Spleen (tissue), 7 donors: Measurements from ENCODE around the gene LRBA.

Experiments
- POLR2A ChIP-seq, 3 donors: fragments of 450-650 bp; IDR thresholded peaks; one replicate each; pipeline ENCODE4 v1.5.1; 2017; ENCODE audit warnings: antibody characterized with exemption in 3 of 3, mild to moderate bottlenecking in 1 of 3
- POLR2AphosphoS5 ChIP-seq, 3 donors: sonication (generic); formaldehyde crosslinking; IDR thresholded peaks; one replicate each; pipeline ENCODE4 v1.5.1; 2017; ENCODE audit warnings: antibody characterized with exemption in 3 of 3
- TF ChIP-seq, protein P1 (sequence below), 11 experiments: fragments of 200-600 bp in 7 of 11; fragments of 450-650 bp in 4 of 11; sonication (generic) in 4 of 11; IDR thresholded peaks in 8 of 11; conservative IDR thresholded peaks in 3 of 11; 1 replicate in 7 of 11; 2 replicates in 4 of 11; pipeline versions ENCODE4 v1.4.0 to v1.8.0; 2016 to 2021; ENCODE audit warnings: antibody characterized with exemption in 11 of 11, inconsistent platforms in 4 of 11, mild to moderate bottlenecking in 1 of 11
- donor health status: DM: no; HTN: no; CAD: no; lungs with moderate emphysema.
- donor health status: DM: no; HTN: no; CAD: no.
- donor health status: DM: no; HTN: no; CAD: no.

DNA sequence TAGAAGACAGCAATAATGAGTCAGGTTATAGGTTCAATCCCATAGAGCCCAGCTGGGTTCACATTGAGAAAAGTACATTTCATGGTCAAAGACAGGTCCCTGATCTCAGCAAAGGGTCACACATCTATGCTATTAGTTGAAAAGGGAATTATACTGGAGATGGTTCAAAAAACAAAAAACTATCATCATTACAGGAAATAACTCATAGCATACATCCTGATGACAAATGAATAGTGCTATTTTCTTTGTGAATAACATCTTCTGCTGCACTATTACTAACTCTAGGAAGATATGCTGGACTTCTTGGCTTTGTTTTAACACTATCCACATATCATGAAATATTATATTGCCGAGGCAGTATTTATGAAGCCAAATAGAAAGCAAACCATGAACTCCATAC, 635.6 kb downstream of the LRBA start:
- TF ChIP-seq, protein P1, sequence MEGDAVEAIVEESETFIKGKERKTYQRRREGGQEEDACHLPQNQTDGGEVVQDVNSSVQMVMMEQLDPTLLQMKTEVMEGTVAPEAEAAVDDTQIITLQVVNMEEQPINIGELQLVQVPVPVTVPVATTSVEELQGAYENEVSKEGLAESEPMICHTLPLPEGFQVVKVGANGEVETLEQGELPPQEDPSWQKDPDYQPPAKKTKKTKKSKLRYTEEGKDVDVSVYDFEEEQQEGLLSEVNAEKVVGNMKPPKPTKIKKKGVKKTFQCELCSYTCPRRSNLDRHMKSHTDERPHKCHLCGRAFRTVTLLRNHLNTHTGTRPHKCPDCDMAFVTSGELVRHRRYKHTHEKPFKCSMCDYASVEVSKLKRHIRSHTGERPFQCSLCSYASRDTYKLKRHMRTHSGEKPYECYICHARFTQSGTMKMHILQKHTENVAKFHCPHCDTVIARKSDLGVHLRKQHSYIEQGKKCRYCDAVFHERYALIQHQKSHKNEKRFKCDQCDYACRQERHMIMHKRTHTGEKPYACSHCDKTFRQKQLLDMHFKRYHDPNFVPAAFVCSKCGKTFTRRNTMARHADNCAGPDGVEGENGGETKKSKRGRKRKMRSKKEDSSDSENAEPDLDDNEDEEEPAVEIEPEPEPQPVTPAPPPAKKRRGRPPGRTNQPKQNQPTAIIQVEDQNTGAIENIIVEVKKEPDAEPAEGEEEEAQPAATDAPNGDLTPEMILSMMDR (IDR thresholded peaks at IDR 0.05 in 8 of 11, conservative IDR thresholded peaks at IDR 0.05 in 3 of 11), result no peak
- no peak for TF ChIP-seq POLR2AphosphoS5 (IDR thresholded peaks at IDR 0.05)
- no peak for TF ChIP-seq POLR2A (IDR thresholded peaks at IDR 0.05)
